Epidermal melanocyte (primary cell): ENCODE results near the gene MOB3A.

ENCODE experiments used
- DNase-seq: peaks from one replicate; pipeline ENCODE4 v3.0.0; 2011; ENCODE audit warnings: low spot score; ENCODE audit not compliant: insufficient read length

MOB3A gene

GRCh38 chr19:2059422-2060201 is 36.5 kb downstream of the MOB3A start:
- no peak for DNase-seq

GRCh38 chr19:2058570-2059421 is 37.3 kb downstream of the MOB3A start:
- DNase-seq: no peak

GRCh38 chr19:2057484-2058469 is 38.3 kb downstream of the MOB3A start:
- DNase-seq: no peak

- DNase-seq: no peak
Measured at GRCh38 chr19:2056837-2057192, 39.3 kb downstream of the MOB3A start.

GRCh38 chr19:2055931-2056836 is 39.9 kb downstream of the MOB3A start:
- DNase-seq: no peak

- no peak for DNase-seq
Measured at GRCh38 chr19:2054763-2055162, 41.4 kb downstream of the MOB3A start.

GRCh38 chr19:2053601-2054389 is 42.3 kb downstream of the MOB3A start:
- no peak for DNase-seq

- no peak for DNase-seq
Measured at GRCh38 chr19:2051773-2052704, 44.1 kb downstream of the MOB3A start.

GRCh38 chr19:2050991-2051772 is 44.9 kb downstream of the MOB3A start, which contains the start of gene MKNK2:
MKNK2 (minus strand) TSS chr19:2051244; CDS start chr19:2050851, 393 bp downstream.
- DNase-seq: peak; percentile 92

- no peak for DNase-seq
Measured at GRCh38 chr19:2050349-2050990, 45.7 kb downstream of the MOB3A start.

GRCh38 chr19:2049741-2050348 is 46.3 kb downstream of the MOB3A start:
- DNase-seq: no peak

- DNase-seq: no peak
Measured at GRCh38 chr19:2048959-2049740, 47.0 kb downstream of the MOB3A start.

GRCh38 chr19:2048104-2048958 is 47.8 kb downstream of the MOB3A start:
- no peak for DNase-seq

- no peak for DNase-seq
Measured at GRCh38 chr19:2047449-2048103, 48.5 kb downstream of the MOB3A start.
